Measurements from ENCODE around the gene IL4.

IL4 gene

GRCh38 chr5:132639706-132640130, 34.1 kb upstream of the IL4 start:
- no peak for TF ChIP-seq CTCF (IDR thresholded peaks at IDR 0.05; ENCODE audit: insufficient read depth, low read depth, low read length, missing control alignments)
- no peak overlapping the region for H3K4me3 ChIP-seq (ENCODE audit: low read length)
- no peak for DNase-seq (ENCODE audit: low read depth)

GRCh38 chr5:132640613-132641012, 33.2 kb upstream of the IL4 start:
- no peak for TF ChIP-seq CTCF (IDR thresholded peaks at IDR 0.05; ENCODE audit: insufficient read depth, low read depth, low read length, missing control alignments)
- no peak for DNase-seq (ENCODE audit: low read depth)
- H3K4me3 ChIP-seq (ENCODE audit: low read length), result no peak overlapping the region

GRCh38 chr5:132641241-132641723, 32.5 kb upstream of the IL4 start:
- no peak for DNase-seq (ENCODE audit: low read depth)
- H3K4me3 ChIP-seq (ENCODE audit: low read length), result no peak overlapping the region
- TF ChIP-seq CTCF (IDR thresholded peaks at IDR 0.05; ENCODE audit: insufficient read depth, low read depth, low read length, missing control alignments), result no peak

- no peak for TF ChIP-seq CTCF (IDR thresholded peaks at IDR 0.05; ENCODE audit: insufficient read depth, low read depth, low read length, missing control alignments)
- DNase-seq (ENCODE audit: low read depth), result no peak
- no peak overlapping the region for H3K4me3 ChIP-seq (ENCODE audit: low read length)
Measured at GRCh38 chr5:132641841-132642240, 31.9 kb upstream of the IL4 start.

- no peak for DNase-seq (ENCODE audit: low read depth)
- no peak overlapping the region for H3K4me3 ChIP-seq (ENCODE audit: low read length)
- no peak for TF ChIP-seq CTCF (IDR thresholded peaks at IDR 0.05; ENCODE audit: insufficient read depth, low read depth, low read length, missing control alignments)
Measured at GRCh38 chr5:132644177-132644576, 29.6 kb upstream of the IL4 start.

GRCh38 chr5:132646583-132647266, 27.1 kb upstream of the IL4 start:
- TF ChIP-seq CTCF (IDR thresholded peaks at IDR 0.05; ENCODE audit: insufficient read depth, low read depth, low read length, missing control alignments), result no peak
- DNase-seq (ENCODE audit: low read depth), result no peak
- H3K4me3 ChIP-seq (ENCODE audit: low read length), result no peak overlapping the region

- no peak overlapping the region for H3K4me3 ChIP-seq (ENCODE audit: low read length)
- TF ChIP-seq CTCF (IDR thresholded peaks at IDR 0.05; ENCODE audit: insufficient read depth, low read depth, low read length, missing control alignments), result no peak
- DNase-seq (ENCODE audit: low read depth), result no peak
Measured at GRCh38 chr5:132647473-132647872, 26.3 kb upstream of the IL4 start.

Data from epithelial cell of esophagus (primary cell).